ENCODE data around the gene NISCH. TPM values are rescaled to one million over a fixed set of nuclear protein-coding genes. Genes with fewer than 3 reads are reported as not detected.

Gene NISCH
- 38.9 and 44.1 TPM in 2 replicates for total RNA-seq

GRCh38 chr3:52455283-52456168 lies at the start of gene NISCH:
NISCH (plus strand) TSS chr3:52455604; CDS start chr3:52455642, 38 bp downstream.

DNA sequence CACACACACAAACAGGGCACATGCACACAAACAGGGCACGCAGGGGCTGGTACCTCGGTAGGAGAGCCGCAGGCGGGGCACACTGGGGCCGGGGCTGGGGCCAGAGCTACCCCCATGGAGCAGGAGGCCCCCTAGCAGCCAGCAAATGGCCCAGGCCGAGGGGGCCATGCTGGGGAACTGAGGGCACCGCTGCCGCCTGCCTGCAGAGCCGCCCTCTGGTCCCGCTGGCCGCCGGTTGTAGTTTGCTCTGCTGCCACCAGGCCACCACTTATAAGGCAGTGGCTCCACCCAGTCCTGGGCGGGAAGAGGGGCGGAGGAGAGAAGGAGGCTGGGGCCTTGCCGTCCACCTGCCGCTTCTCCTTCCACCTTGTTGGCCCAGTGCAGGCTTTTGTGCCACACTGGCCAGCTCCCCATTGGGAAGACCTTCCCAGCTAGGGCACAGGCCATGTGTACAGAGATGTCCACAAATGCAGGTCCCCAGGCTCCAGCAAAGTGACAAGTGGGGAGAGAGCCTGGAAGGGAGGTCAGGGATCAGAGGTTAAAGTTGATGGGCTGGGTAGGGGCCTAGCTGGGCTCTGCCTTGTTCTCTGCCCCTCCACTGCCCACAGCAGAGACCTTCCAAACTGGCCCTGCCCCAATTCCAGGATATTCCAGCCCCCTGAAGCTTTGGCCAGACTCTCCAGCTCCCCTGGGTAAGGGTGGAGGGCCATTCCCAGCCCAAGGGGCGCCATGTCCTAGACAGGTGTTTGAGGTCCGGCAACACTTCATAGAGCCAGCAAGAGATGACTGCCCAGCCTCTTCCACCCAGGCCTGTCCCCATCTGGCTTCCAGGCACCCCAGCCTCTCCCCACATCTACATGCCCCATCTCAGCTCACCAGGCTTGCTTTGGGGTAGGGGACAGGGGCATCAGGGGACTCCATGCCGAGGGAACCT lies 10.3 kb upstream of the NISCH start, which contains the start of gene SEMA3G:
SEMA3G (minus strand) TSS at position 244 of the 934 bp plus-strand sequence; CDS start at position 168, 76 bp downstream.

DNA sequence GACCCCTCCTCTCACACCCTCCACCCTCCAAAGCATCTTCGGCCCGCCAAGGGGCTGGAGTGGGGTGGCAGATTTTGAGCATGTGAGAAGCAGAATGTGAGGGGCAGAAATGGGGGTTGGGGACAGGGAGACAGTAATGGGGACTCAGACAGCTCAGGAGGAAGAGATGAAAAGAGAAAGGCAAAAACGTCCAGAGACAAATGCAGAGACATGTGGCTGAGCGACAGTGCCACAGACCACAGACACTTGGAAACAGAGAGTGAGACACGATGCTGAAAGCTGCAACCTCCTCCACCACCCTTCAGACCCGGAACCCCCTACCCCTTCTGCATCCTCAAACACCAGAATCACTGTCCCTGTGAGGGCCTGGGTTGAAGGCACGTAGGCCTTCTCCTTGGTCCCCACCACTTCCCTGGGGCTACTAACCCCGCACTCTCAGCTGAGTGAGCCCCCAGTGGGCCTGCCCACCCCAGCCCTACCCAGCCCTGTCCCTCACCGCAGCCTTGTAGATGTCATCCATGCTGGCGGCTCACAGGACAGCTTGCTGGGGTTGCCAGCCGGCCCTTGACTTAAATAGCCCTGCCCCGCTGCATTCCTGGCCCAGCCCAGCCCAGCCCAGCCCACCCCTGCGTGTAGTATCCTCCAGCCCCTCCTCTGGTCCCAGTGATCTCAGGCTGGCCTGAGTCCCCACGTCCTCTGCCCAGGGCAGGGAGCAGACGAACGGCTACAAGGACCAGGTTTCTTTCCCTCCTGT lies 1.7 kb upstream of the NISCH start, which contains the start of gene TNNC1:
TNNC1 (minus strand) TSS at position 546 of the 754 bp plus-strand sequence; CDS start at position 520, 26 bp downstream.

DNA sequence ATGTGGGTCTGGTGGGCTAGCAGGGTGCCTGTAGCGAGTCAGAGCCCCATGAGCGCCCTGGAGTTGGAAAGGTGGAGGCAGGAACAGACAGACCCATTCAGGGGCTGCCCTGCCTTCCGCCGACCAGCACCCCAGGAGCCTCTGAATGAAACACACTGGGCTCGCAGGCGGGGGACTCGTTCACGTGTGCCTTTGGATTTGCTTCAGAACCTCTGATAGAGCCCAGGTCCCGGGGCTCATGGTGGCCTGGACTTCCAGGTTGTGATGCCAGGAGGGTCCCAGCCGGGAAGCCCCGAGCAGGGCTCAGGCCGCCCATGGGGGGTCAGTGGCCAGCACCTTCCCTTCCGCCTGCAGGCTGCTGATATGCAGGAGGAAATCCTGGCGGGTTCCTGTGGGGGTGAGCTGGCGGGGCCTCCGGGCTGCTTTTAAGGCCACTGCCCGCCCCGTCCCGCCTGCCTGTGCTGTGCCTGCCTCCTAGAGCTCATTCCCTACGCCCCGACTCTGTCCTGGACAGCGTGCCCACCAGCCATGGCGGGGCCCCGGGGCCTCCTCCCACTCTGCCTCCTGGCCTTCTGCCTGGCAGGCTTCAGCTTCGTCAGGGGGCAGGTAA lies 39.6 kb downstream of the NISCH start, which contains the start of gene STAB1:
STAB1 (plus strand) TSS at position 453 of the 610 bp plus-strand sequence; CDS start at position 529, 76 bp downstream.

GRCh38 chr3:52533623-52534280 lies 78.3 kb downstream of the NISCH start, which contains the start of gene NT5DC2:
NT5DC2 (minus strand) TSS chr3:52533857; CDS start chr3:52533737, 120 bp downstream.

GRCh38 chr3:52536369-52537164 lies 81.2 kb downstream of the NISCH start, which contains the start of gene UQCC5:
UQCC5 (plus strand) TSS chr3:52536605; CDS start chr3:52536756, 151 bp downstream.

Other genes with a start within 250 kb of the NISCH start
- not detected in 2 replicates for gene TLR9, start 230.0 kb upstream of the NISCH start, total RNA-seq
- gene TWF2, start 216.4 kb upstream of the NISCH start, total RNA-seq = 81.2 and 92.4 TPM in 2 replicates
- 16.3 and 20.8 TPM in 2 replicates for gene PPM1M, start 209.8 kb upstream of the NISCH start, total RNA-seq
- 48.1 and 50.2 TPM in 2 replicates for gene WDR82, start 177.0 kb upstream of the NISCH start, total RNA-seq
- 2.7 and 3.1 TPM in 2 replicates for gene GLYCTK, start 167.8 kb upstream of the NISCH start, total RNA-seq
- gene DNAH1, start 139.3 kb upstream of the NISCH start, total RNA-seq = 1.9 and 8.8 TPM in 2 replicates
- 50.4 and 57.7 TPM in 2 replicates for gene BAP1, start 45.6 kb upstream of the NISCH start, total RNA-seq
- gene PHF7, start 44.9 kb upstream of the NISCH start, total RNA-seq = 3.6 and 6.6 TPM in 2 replicates
- 0.06 and 0.10 TPM in 2 replicates for gene SEMA3G, start 10.5 kb upstream of the NISCH start, total RNA-seq
- gene TNNC1, start 1.6 kb upstream of the NISCH start, total RNA-seq = 0.31 TPM in 1 of 2 replicates, not detected in the other
- 3.0 and 4.4 TPM in 2 replicates for gene STAB1, start 39.7 kb downstream of the NISCH start, total RNA-seq
- gene NT5DC2, start 78.3 kb downstream of the NISCH start, total RNA-seq = 67.2 and 86.1 TPM in 2 replicates
- gene UQCC5, start 81.0 kb downstream of the NISCH start, total RNA-seq = 5.8 and 8.5 TPM in 2 replicates
- gene PBRM1, start 230.3 kb downstream of the NISCH start, total RNA-seq = 36.6 and 42.7 TPM in 2 replicates
- 54.0 and 79.2 TPM in 2 replicates for gene GNL3, start 230.4 kb downstream of the NISCH start, total RNA-seq

All from cardiac ventricle fibroblast (primary cell).